Psoas muscle (tissue), 8 donors: ENCODE data around the gene FOXK2. TPM values are rescaled to one million over a fixed set of nuclear protein-coding genes. Genes with fewer than 3 reads are reported as not detected.

Experiments used
- ATAC-seq, 4 donors: fragments of 200-7000 bp; cut with Tn5 transposase; one replicate each; pipeline ENCODE4 v1.9.1; 2020; ENCODE audit warnings: moderate library complexity in 3 of 4, mild to moderate bottlenecking in 2 of 4
- DNase-seq, 2 donors: peaks; one replicate each; pipeline ENCODE4 v3.0.0-alpha.2; 2020
- H3K27ac ChIP-seq: fragments of 200-600 bp; one replicate; pipeline ENCODE4 v1.8.0; 2022
- H3K27me3 ChIP-seq, 3 donors: fragments of 200-600 bp in 1 of 3; one replicate each; pipeline versions ENCODE4 v1.6.1 to v1.8.0; 2013 to 2022; ENCODE audit warnings: low read length in 2 of 3, mild to moderate bottlenecking in 2 of 3, moderate library complexity in 1 of 3; ENCODE audit not compliant: insufficient read depth in 3 of 3
- H3K36me3 ChIP-seq, 2 donors: fragments of 200-600 bp in 1 of 2; one replicate each; pipeline versions ENCODE4 v1.6.1 to v1.8.0; 2013 to 2022; ENCODE audit warnings: low read depth in 1 of 2, mild to moderate bottlenecking in 1 of 2, moderate library complexity in 1 of 2; ENCODE audit not compliant: insufficient read depth in 1 of 2
- H3K4me1 ChIP-seq: fragments of 200-600 bp; one replicate; pipeline ENCODE4 v1.8.0; 2022
- H3K4me3 ChIP-seq: fragments of 200-600 bp; one replicate; pipeline ENCODE4 v1.8.0; 2022; ENCODE audit warnings: mild to moderate bottlenecking
- H3K9me3 ChIP-seq: fragments of 200-600 bp; one replicate; pipeline ENCODE4 v1.8.0; 2022
- WGBS, 3 donors: extraction: QIAGEN DNeasy Blood & Tissue Kit; methylation state at CpG; one replicate each; pipeline versions ENCODE4 v1.1.6 to v1.1.7; 2013; 5-methylcytosine and 5-hydroxymethylcytosine counted together
- intact Hi-C, 2 donors: fragments of 100-400 bp; cut with DNase I; formaldehyde crosslinking; loops; one replicate each; pipeline versions ENCODE4 v1.11.0 to v1.14.2; 2022
- polyA plus RNA-seq, 3 donors: library from polyadenylated mRNA; stranded (reverse); fragments of 200-250 nt; gene quantifications; one replicate each; pipeline ENCODE4 v1.2.3, GENCODE V29; 2013
- total RNA-seq, 4 donors: library from RNA; stranded (reverse); fragmentation: NEBNext Ultra II Directional in 2 of 4; extraction: Animal tissue kit (Norgen Biotek cat#: 25700) in 2 of 4; gene quantifications; one replicate each; pipeline versions ENCODE4 v1.2.1 to v1.2.4, GENCODE V29; 2021 to 2023
- TF ChIP-seq, protein P1 (sequence below): fragments of 200-600 bp; IDR thresholded peaks from one replicate; pipeline ENCODE4 v1.8.0; 2022; ENCODE audit warnings: antibody characterized with exemption
- donor health status: healthy with polysubstance abuse.
- donor health status: DM: no; HTN: no; CAD: no; lungs with moderate emphysema.
- donor health status: Bipolar disorder and iron deficiency.
- donor health status: healthy.
- donor health status: DM: yes; HTN: yes; CAD: no.
- donor health status: DM: no; HTN: no; CAD: no.
- donor health status: DM: no; HTN: no; CAD: no.
- donor health status: DM: yes; HTN: yes; CAD: no.

FOXK2 gene
- total and polyA plus RNA-seq, 7 donors = 38.9 to 96.4 (median 63.8) TPM

- no peaks in the 10 kb centered on the region for H3K27me3 ChIP-seq
- no peak overlapping the region for H3K4me3 ChIP-seq
- H3K4me1 ChIP-seq = no peaks in the 10 kb centered on the region
- DNase-seq (no peak), ATAC-seq (no peak)
- 64 to 85% (median 84%) methylated on average over 6 of the region's 6 CpGs for WGBS, 3 donors
- no peaks in the 10 kb centered on the region for H3K9me3 ChIP-seq
- TF ChIP-seq, protein P1, sequence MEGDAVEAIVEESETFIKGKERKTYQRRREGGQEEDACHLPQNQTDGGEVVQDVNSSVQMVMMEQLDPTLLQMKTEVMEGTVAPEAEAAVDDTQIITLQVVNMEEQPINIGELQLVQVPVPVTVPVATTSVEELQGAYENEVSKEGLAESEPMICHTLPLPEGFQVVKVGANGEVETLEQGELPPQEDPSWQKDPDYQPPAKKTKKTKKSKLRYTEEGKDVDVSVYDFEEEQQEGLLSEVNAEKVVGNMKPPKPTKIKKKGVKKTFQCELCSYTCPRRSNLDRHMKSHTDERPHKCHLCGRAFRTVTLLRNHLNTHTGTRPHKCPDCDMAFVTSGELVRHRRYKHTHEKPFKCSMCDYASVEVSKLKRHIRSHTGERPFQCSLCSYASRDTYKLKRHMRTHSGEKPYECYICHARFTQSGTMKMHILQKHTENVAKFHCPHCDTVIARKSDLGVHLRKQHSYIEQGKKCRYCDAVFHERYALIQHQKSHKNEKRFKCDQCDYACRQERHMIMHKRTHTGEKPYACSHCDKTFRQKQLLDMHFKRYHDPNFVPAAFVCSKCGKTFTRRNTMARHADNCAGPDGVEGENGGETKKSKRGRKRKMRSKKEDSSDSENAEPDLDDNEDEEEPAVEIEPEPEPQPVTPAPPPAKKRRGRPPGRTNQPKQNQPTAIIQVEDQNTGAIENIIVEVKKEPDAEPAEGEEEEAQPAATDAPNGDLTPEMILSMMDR = no peak
- intact Hi-C loops = no loop called here
- no peak overlapping the region for H3K27ac ChIP-seq
- H3K36me3 ChIP-seq = peaks cover 6 to 60% of the 10 kb centered on the region in 2 donors
These were observed 112.0 kb downstream of the FOXK2 start for GRCh38 chr17:82631544-82631943.

- WGBS, 3 donors = 76 to 90% (median 79%) methylated on average over 8 of the region's 8 CpGs
These were observed 112.9 kb downstream of the FOXK2 start for GRCh38 chr17:82632451-82632850.

DNA sequence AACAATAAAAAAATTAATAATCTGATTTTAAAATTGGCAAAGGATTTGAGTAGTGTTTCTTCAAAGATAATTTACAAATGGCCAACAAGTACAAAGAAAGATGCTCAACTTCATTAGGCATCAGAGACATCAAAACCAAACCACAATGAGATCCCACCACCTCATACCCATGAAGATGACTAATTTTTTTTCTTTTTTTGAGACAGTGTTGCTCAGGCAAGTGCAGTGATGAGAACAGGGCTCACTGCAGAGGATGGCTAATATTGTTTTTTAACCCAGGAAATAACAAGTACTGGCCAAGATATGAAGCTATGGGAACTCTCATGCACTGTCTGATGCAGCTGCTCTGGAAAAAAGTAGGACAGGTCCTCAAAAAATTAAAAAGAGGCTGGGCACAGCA is 113.8 kb downstream of the FOXK2 start:
- Histone ChIP-seq H3K36me3 (peaks cover 0 to 52% of the 10 kb centered on the region in 2 donors), H3K27ac (no peak overlapping the region), H3K27me3 (no peaks in the 10 kb centered on the region), H3K9me3 (no peaks in the 10 kb centered on the region), H3K4me3 (no peak overlapping the region), H3K4me1 (peaks cover under 1% of the 10 kb centered on the region)
- TF ChIP-seq, protein P1 = no peak
- no peak for DNase-seq
- intact Hi-C loops = no loop called here
- ATAC-seq = no peak

More at GRCh38 chr17:82632451-82632850, 112.9 kb downstream of the FOXK2 start:
- H3K27me3 ChIP-seq = no peaks in the 10 kb centered on the region
- H3K4me1 ChIP-seq = no peaks in the 10 kb centered on the region
- no peak overlapping the region for H3K4me3 ChIP-seq
- H3K36me3 ChIP-seq = peaks cover 0 to 54% of the 10 kb centered on the region in 2 donors
- ATAC-seq (peak in 1 of 4 donors; percentile 9), DNase-seq (no peak)
- H3K27ac ChIP-seq = no peak overlapping the region
- H3K9me3 ChIP-seq = no peaks in the 10 kb centered on the region
- intact Hi-C loops = no loop called here
- TF ChIP-seq, protein P1 = no peak

DNA sequence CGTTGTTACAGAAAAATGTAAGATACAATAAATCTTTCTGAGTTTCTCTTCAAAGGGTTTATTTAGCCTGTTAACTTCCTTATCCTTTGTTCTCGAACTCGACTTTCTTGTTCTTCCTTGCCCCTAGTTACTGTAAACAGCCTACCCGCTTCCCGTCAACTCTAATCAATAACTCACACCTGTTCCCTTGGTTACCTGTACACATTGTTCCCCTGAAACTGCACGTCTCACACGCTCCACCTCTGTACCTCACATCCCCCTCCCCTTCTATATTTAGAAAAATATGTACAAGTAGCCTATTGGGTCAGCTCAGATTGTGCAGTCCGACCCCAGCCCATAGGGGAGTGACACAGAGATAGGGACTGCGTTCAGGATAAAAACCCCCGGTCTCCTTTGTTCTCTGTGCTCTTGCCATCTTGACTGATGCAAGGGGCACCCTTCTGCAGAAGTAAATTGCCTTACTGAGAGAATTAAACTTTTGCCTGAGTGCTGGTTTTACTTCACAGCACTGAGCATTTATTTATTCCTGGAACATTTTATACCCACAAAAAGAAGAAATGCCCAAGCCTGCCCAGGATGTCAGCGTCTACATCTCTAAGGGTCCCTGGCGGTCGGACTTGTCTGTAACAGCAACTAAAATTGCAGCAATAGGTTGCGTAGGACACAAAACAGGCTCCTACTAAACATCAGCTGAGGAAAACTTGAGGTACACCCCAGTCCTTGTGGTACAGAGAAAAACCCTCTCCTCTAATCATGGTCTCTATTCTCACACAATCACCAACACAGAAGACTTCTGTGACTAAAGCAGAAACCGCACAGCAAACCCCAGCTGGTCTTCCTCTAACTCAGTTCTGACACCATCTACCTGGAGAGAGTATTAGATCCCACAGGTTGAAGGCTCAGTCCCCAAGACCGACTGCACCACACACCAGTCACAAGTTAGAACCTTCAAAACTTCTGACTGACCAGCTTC is 117.4 kb downstream of the FOXK2 start:
- TF ChIP-seq, protein P1 = no peak
- intact Hi-C loops = no loop called here
- H3K9me3 ChIP-seq = no peaks in the 10 kb centered on the region
- ATAC-seq (no peak), DNase-seq (no peak)
- H3K4me3 ChIP-seq = no peak overlapping the region
- WGBS, 3 donors = 83 to 85% (median 84%) methylated on average over 16 of the region's 16 CpGs
- no peaks in the 10 kb centered on the region for H3K27me3 ChIP-seq
- H3K4me1 ChIP-seq = peaks cover 6% of the 10 kb centered on the region
- H3K27ac ChIP-seq = no peak overlapping the region
- peaks cover 0 to 53% of the 10 kb centered on the region in 2 donors for H3K36me3 ChIP-seq
